Measurements from ENCODE around the gene PPBP. TPM values are rescaled to one million over a fixed set of nuclear protein-coding genes. Genes with fewer than 3 reads are reported as not detected.

Gene PPBP
- total RNA-seq, 1 experiment from 2014 or later: not detected

GRCh38 chr4:73945140-73945539, 42.9 kb downstream of the PPBP start:
- no peaks in the 10 kb centered on the region for H3K79me2 ChIP-seq (ENCODE audit: insufficient read depth, low read length)
- H4K20me1 ChIP-seq (ENCODE audit: insufficient read depth): no peaks in the 10 kb centered on the region
- intact Hi-C loops (cut with micrococcal nuclease): no loop called here
- CTCF ChIA-PET: no interaction called here
- no peak overlapping the region for H3K9ac ChIP-seq (ENCODE audit: low read length)
- no peak overlapping the region for H3K27ac ChIP-seq (ENCODE audit: low read depth, low read length)
- RAD21 ChIA-PET (ENCODE audit: low non-redundant PET in 1 of 2, low total read pairs in 2 of 2, uncharacterized antibody in 2 of 2, unreplicated experiment in 2 of 2): no interaction called here
- no peak overlapping the region for H3K4me3 ChIP-seq (replicated peaks in 1 of 2; ENCODE audit: low read depth in 1 of 2, low read length in 2 of 2)
- no peak for TF ChIP-seq SP1 (IDR thresholded peaks at IDR 0.05; ENCODE audit: low read depth)
- TF ChIP-seq CTCF (IDR thresholded peaks at IDR 0.05 in 2 of 3, conservative IDR thresholded peaks at IDR 0.05 in 1 of 3; ENCODE audit: borderline replicate concordance in 1 of 3, insufficient read depth in 1 of 3, low read depth in 2 of 3, low read length in 2 of 3): no peak
- no peak for TF ChIP-seq SIN3A (IDR thresholded peaks at IDR 0.05; ENCODE audit: low read depth)
- TF ChIP-seq FOSL1 (IDR thresholded peaks at IDR 0.05; ENCODE audit: low read depth): no peak
- no peak for TF ChIP-seq ZBTB33 (IDR thresholded peaks at IDR 0.05; ENCODE audit: extremely low read depth, insufficient replicate concordance, low read length)
- no peak for TF ChIP-seq MAX (IDR thresholded peaks at IDR 0.05)
- no peak for TF ChIP-seq ELF1 (IDR thresholded peaks at IDR 0.05; ENCODE audit: borderline replicate concordance, low read depth)
- TF ChIP-seq ATF3 (IDR thresholded peaks at IDR 0.05): no peak
- TF ChIP-seq EZH2 (IDR thresholded peaks at IDR 0.05): no peak
- TF ChIP-seq ZNF274 (IDR thresholded peaks at IDR 0.05; ENCODE audit: low read depth, low read length): no peak
- BruUV-seq (replicated peaks): no TSS peak
- no peak overlapping the region for H2AFZ ChIP-seq (ENCODE audit: low read depth, low read length, poor library complexity, severe bottlenecking)
- H3K4me1 ChIP-seq (ENCODE audit: control insufficient read depth in 1 of 2, insufficient read depth in 2 of 2, low read length in 2 of 2): no peaks in the 10 kb centered on the region
- no peaks in the 10 kb centered on the region for H3K9me3 ChIP-seq (ENCODE audit: control insufficient read depth in 1 of 2, insufficient read depth in 1 of 2, low read depth in 1 of 2, low read length in 2 of 2)
- no peaks in the 10 kb centered on the region for H3K9me2 ChIP-seq (ENCODE audit: insufficient read depth)
- no peaks in the 10 kb centered on the region for H3K36me3 ChIP-seq (ENCODE audit: control insufficient read depth in 1 of 2, insufficient read depth in 2 of 2, low read length in 2 of 2)
- no peak for ATAC-seq
- POLR2A ChIA-PET: no interaction called here
- no peak overlapping the region for H3K4me2 ChIP-seq (ENCODE audit: low read length)
- H3K27me3 ChIP-seq (ENCODE audit: insufficient read depth, low read length): no peaks in the 10 kb centered on the region
- DNase-seq (ENCODE audit: low read depth, low spot score): no peak
